Heart left ventricle (tissue), 16 donors: ENCODE results near the gene DOK5. TPM values are rescaled to one million over a fixed set of nuclear protein-coding genes. Genes with fewer than 3 reads are reported as not detected.

Experiments
- ATAC-seq, 4 donors: fragments of 200-7000 bp; cut with Tn5 transposase; one replicate each; pipeline ENCODE4 v1.9.1; 2020 to 2022; ENCODE audit warnings: moderate library complexity in 4 of 4, mild to moderate bottlenecking in 3 of 4, moderate number of reproducible peaks in 1 of 4
- DNase-seq, 5 donors: peaks; one replicate each; pipeline ENCODE4 v3.0.0-alpha.2; 2020
- H3K27ac ChIP-seq, 12 donors: fragments of 200-600 bp; sonication (generic) in 4 of 12; one replicate each; pipeline versions ENCODE4 v1.5.0 to v1.8.0; 2016 to 2022; ENCODE audit warnings: mild to moderate bottlenecking in 2 of 12
- H3K27me3 ChIP-seq, 9 donors: fragments of 200-600 bp; sonication (generic) in 2 of 9; one replicate each; pipeline versions ENCODE4 v1.5.1 to v1.8.0; 2016 to 2022; ENCODE audit warnings: mild to moderate bottlenecking in 3 of 9
- H3K36me3 ChIP-seq, 9 donors: fragments of 200-600 bp; sonication (generic) in 2 of 9; one replicate each; pipeline versions ENCODE4 v1.5.0 to v1.8.0; 2018 to 2022; ENCODE audit warnings: mild to moderate bottlenecking in 2 of 9
- H3K4me1 ChIP-seq, 12 donors: fragments of 200-600 bp; sonication (generic) in 4 of 12; one replicate each; pipeline versions ENCODE4 v1.5.0 to v1.8.0; 2016 to 2022; ENCODE audit warnings: mild to moderate bottlenecking in 3 of 12
- H3K4me3 ChIP-seq, 12 donors: fragments of 200-600 bp; sonication (generic) in 4 of 12; one replicate each; pipeline versions ENCODE4 v1.5.0 to v1.8.0; 2017 to 2022; ENCODE audit warnings: mild to moderate bottlenecking in 9 of 12, moderate library complexity in 4 of 12
- H3K9me3 ChIP-seq, 12 donors: fragments of 200-600 bp; sonication (generic) in 4 of 12; one replicate each; pipeline versions ENCODE4 v1.5.0 to v1.8.0; 2016 to 2022; ENCODE audit warnings: mild to moderate bottlenecking in 1 of 12
- POLR2A ChIP-seq, 2 donors: fragments of 450-650 bp; IDR thresholded peaks; one replicate each; pipeline ENCODE4 v1.6.1; 2017; ENCODE audit warnings: antibody characterized with exemption in 2 of 2, mild to moderate bottlenecking in 2 of 2, moderate library complexity in 2 of 2
- WGBS, 4 donors: extraction: QIAGEN DNeasy Blood & Tissue Kit in 2 of 4; methylation state at CpG; one replicate each; pipeline versions ENCODE4 v1.1.5 to v1.1.7; 2013 to 2018; 5-methylcytosine and 5-hydroxymethylcytosine counted together
- intact Hi-C, 10 donors: fragments of 100-400 bp; cut with DNase I; formaldehyde crosslinking; loops; one replicate each; pipeline versions ENCODE4 v1.11.1 to v1.14.2; 2022
- polyA plus RNA-seq, 2 donors: library from polyadenylated mRNA; stranded (reverse); fragments of 200-250 nt; gene quantifications; one replicate each; pipeline ENCODE4 v1.2.3, GENCODE V29; 2013
- total RNA-seq, 9 donors: library from RNA; depleted of rRNA in 2 of 9; stranded (reverse); fragments of >200 nt in 2 of 9; fragmentation: NEBNext Ultra II Directional in 3 of 9; extraction: Animal tissue kit (Norgen Biotek cat#: 25700) in 3 of 9; gene quantifications; one replicate each; pipeline versions ENCODE4 v1.1.0 to v1.2.4, GENCODE V29; 2016 to 2023
- TF ChIP-seq, protein P1 (sequence below), 12 donors: fragments of 200-600 bp; sonication (generic) in 4 of 12; IDR thresholded peaks; one replicate each; pipeline versions ENCODE4 v1.5.0 to v1.8.0; 2018 to 2022; ENCODE audit warnings: antibody characterized with exemption in 12 of 12, mild to moderate bottlenecking in 5 of 12
- donor health status: ischemic (EF 13 %, LVEDD 7.1; RV severe dilation, severe dysfunction).
- donor health status: healthy with polysubstance abuse.
- donor health status: DM: no; HTN: yes; CAD: no.
- donor health status: DM: no; HTN: no; CAD: no.
- donor health status: ischemic (EF 25% LVEDD 6.9; RV normal size, moderate dysfunction).
- donor health status: ischemic (EF 25% LVEDD 5.7; RV mildly dilated, moderate dysfunction).
- donor health status: healthy.
- donor health status: DM: yes; HTN: yes; CAD: no.
- donor health status: ischemic (EF 35%, LVEDD 5.7; RV mildly dilated, moderate dysfunction).
- donor health status: nonischemic (EF 11% LVEDD 7.7; RV severe dilation, severe dysfunction).
- donor health status: DM: yes; HTN: yes; CAD: no.
- donor health status: PGD.
- donor health status: ischemic (EF 29% LVEDD 5.4; RV normal size, mild dysfunction).
- donor health status: nonischemic (EF 23%, LVEDD 6.1; RV moderate dilation, normal function).

Gene DOK5
- total and polyA plus RNA-seq, 11 donors, result 3.4 to 23.5 (median 6.4) TPM

DNA sequence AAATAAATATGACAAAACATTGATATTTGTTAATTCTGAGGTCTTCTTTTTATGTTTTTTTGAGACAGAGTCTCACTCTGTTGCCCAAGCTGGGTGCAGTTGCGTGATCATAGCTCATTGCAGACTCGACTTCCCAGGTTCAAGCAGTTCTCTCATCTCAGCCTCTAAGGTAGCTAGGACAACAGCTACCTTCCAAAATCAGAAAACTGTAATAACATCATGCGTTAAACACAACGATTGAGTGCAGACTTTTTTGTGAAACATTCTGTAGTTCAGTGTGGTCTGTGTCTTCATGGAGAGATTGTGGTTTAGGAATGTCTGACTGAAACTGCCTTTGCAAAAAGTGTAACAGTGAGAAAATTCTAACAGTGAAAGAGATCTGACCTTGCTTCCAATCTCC, 16.1 kb upstream of the DOK5 start:
- H3K9me3 ChIP-seq, result peaks cover 0 to 10% (median 0%) of the 10 kb centered on the region in 12 donors
- 72 to 95% (median 91%) methylated on average over 4 of the region's 4 CpGs for WGBS, 4 donors
- H3K36me3 ChIP-seq, result no peaks in the 10 kb centered on the region
- no peaks in the 10 kb centered on the region for H3K27me3 ChIP-seq
- no peaks in the 10 kb centered on the region for H3K4me1 ChIP-seq
- ATAC-seq, result no peak
- H3K27ac ChIP-seq, result no peak overlapping the region
- H3K4me3 ChIP-seq, result no peak overlapping the region
- DNase-seq, result no peak
- intact Hi-C loops, result loop anchor here in 1 of 10 donors (5.0 kb wide), 1 partner anchor 188 kb away; no protein-coding TSS in a partner anchor
- TF ChIP-seq, protein P1, sequence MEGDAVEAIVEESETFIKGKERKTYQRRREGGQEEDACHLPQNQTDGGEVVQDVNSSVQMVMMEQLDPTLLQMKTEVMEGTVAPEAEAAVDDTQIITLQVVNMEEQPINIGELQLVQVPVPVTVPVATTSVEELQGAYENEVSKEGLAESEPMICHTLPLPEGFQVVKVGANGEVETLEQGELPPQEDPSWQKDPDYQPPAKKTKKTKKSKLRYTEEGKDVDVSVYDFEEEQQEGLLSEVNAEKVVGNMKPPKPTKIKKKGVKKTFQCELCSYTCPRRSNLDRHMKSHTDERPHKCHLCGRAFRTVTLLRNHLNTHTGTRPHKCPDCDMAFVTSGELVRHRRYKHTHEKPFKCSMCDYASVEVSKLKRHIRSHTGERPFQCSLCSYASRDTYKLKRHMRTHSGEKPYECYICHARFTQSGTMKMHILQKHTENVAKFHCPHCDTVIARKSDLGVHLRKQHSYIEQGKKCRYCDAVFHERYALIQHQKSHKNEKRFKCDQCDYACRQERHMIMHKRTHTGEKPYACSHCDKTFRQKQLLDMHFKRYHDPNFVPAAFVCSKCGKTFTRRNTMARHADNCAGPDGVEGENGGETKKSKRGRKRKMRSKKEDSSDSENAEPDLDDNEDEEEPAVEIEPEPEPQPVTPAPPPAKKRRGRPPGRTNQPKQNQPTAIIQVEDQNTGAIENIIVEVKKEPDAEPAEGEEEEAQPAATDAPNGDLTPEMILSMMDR (IDR thresholded peaks at IDR 0.05), result no peak
- no peak for TF ChIP-seq POLR2A (IDR thresholded peaks at IDR 0.05)

DNA sequence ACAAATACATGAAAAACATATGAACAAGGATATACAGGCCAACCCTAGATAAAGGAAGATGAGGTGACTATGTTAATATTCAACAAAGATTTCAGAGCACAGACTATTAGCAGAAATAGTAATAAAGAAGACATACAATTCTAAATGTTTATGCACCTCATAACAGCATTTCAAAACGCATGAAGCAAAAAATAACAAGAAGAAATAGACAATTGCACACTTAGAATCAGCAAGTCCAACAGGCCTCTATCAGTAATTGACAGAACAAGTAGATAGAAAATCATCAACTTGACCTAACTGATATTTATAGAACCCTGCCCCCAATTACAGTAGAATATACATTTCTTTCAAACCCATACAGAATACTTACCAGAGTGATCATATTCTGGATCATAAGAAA, 11.4 kb upstream of the DOK5 start:
- WGBS, 4 donors, result 68 to 88% (median 78%) methylated on average over 1 of the region's 1 CpG
- Histone ChIP-seq H3K27ac (no peak overlapping the region), H3K4me3 (no peak overlapping the region), H3K27me3 (no peaks in the 10 kb centered on the region), H3K9me3 (peaks cover 0 to 10% (median 0%) of the 10 kb centered on the region in 12 donors), H3K36me3 (no peaks in the 10 kb centered on the region), H3K4me1 (peaks cover 0 to 6% (median 0%) of the 10 kb centered on the region in 12 donors)
- ATAC-seq (no peak), DNase-seq (no peak)
- intact Hi-C loops, result loop anchor here in 1 of 10 donors (5.0 kb wide), 1 partner anchor 178 kb away; no protein-coding TSS in a partner anchor
- no peak for TF ChIP-seq POLR2A (IDR thresholded peaks at IDR 0.05)
- TF ChIP-seq, protein P1 (IDR thresholded peaks at IDR 0.05), result no peak

DNA sequence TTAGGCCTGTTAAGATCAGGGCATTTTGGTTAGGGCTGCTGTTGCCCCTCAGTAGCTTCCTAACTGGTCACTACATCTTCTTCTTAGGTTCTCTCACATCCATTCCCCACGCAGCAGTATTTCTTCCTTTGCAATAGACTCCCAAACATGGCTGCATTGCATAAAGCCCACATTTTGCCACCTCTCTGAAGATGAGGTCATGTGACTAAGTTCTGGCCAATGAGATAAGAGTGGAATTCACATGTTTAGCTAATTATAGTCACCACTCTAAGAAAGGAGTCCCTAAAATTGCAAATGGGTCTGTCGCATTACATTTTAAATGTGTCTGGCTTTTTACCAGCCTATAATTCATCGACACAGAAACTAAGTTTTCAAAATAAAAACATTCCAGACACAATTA, 9.3 kb upstream of the DOK5 start:
- Histone ChIP-seq H3K27me3 (no peaks in the 10 kb centered on the region), H3K9me3 (peaks cover 0 to 6% (median 0%) of the 10 kb centered on the region in 12 donors), H3K4me1 (peaks cover 0 to 10% (median 0%) of the 10 kb centered on the region in 12 donors), H3K36me3 (no peaks in the 10 kb centered on the region), H3K27ac (no peak overlapping the region), H3K4me3 (no peak overlapping the region)
- WGBS, 4 donors, result 82 to 87% (median 84%) methylated on average over 3 of the region's 3 CpGs
- no peak for DNase-seq
- no peak for ATAC-seq
- TF ChIP-seq POLR2A (IDR thresholded peaks at IDR 0.05), result no peak
- TF ChIP-seq, protein P1 (IDR thresholded peaks at IDR 0.05), result no peak
- intact Hi-C loops, result no loop called here

DNA sequence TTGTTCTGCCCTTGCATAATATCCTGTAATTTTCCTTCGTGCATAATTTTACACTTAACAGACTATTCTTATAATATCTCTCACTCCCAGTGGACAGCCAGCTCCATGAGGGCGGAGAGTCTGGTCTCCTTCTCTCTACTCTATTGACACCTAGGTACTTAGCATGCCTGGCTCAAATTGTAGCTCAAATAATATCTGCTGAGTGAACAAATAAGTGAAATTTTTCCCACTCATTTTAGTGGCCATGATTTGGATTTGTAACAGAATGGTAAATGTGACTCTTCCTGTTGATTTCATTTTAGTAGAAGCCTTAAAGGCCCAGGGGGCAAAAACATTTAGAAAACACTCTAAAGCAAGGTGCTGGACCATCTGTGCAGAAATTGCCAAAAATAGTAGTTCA, 7.8 kb upstream of the DOK5 start:
- H3K4me1 ChIP-seq, result peaks cover 0 to 10% (median 0%) of the 10 kb centered on the region in 12 donors
- intact Hi-C loops, result no loop called here
- peak overlapping the region in 1 of 12 donors; percentile 19 for H3K27ac ChIP-seq
- H3K9me3 ChIP-seq, result peaks cover 0 to 2% (median 0%) of the 10 kb centered on the region in 12 donors
- no peak for TF ChIP-seq POLR2A (IDR thresholded peaks at IDR 0.05)
- TF ChIP-seq, protein P1 (IDR thresholded peaks at IDR 0.05), result no peak
- 54 to 70% (median 55%) methylated on average over 2 of the region's 2 CpGs for whole genome bisulfite sequencing, 4 donors
- H3K4me3 ChIP-seq, result no peak overlapping the region
- H3K27me3 ChIP-seq, result no peaks in the 10 kb centered on the region
- ATAC-seq (peak in 1 of 4 donors; percentile 37), DNase-seq (no peak)
- H3K36me3 ChIP-seq, result no peaks in the 10 kb centered on the region
